GM23338 (cell line): ENCODE measurements around the gene TTC33.

ENCODE experiments used
- TF ChIP-seq, protein P1 (sequence below): IDR thresholded peaks from one replicate; pipeline ENCODE4 v1.6.1; 2018; ENCODE audit warnings: antibody characterized with exemption; ENCODE audit not compliant: unreplicated experiment
- TF ChIP-seq, protein P2 (sequence below), 2 experiments: fragments of 200-600 bp in 1 of 2; sonication (generic) in 1 of 2; conservative IDR thresholded peaks; 2 replicates each; pipeline versions ENCODE4 v1.5.1 to v1.6.1; 2016 to 2017; ENCODE audit warnings: antibody characterized with exemption in 2 of 2, low read depth in 2 of 2, mild to moderate bottlenecking in 2 of 2, moderate library complexity in 1 of 2

DNA sequence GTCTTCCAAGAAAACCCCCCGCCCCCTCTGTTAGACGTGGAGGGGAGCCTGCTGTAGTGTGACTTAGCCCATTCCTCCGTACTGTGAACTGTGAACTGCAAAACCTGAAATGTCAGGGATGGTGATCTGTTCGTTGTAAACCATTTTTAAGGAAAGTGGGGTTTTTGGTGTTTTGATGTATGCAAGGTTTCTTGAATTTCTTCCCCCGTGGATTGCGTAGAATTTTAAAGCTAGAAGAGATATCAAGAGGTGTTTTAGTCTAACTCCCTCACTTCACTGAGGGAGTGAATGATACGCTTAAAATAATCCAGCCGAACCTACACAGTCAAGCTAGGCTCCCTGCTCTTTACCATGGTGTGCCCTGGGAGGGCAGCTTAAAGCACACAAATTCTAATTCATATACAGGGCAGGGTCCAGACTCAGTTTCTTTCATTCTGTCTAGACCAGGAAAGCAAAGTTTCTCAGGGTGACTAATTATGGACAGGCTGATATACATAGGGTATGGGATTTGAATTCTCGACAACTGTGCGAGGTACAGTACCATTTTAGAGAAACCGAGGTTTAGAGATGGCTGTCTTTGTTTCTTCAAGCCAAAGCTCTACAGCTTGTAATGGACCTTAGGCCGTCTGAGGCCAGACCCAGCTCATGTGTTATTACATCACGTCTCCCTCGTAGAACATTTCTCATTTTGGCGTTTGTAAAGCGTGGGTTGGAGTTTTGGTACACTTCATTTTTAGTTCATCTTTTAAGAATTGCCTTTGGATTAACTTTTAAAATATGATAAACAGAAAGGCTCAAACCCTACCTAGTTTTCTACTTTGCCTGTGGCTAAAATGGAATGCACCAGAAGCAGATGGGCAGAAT lies 73.4 kb downstream of the TTC33 start:
- TF ChIP-seq, protein P1, sequence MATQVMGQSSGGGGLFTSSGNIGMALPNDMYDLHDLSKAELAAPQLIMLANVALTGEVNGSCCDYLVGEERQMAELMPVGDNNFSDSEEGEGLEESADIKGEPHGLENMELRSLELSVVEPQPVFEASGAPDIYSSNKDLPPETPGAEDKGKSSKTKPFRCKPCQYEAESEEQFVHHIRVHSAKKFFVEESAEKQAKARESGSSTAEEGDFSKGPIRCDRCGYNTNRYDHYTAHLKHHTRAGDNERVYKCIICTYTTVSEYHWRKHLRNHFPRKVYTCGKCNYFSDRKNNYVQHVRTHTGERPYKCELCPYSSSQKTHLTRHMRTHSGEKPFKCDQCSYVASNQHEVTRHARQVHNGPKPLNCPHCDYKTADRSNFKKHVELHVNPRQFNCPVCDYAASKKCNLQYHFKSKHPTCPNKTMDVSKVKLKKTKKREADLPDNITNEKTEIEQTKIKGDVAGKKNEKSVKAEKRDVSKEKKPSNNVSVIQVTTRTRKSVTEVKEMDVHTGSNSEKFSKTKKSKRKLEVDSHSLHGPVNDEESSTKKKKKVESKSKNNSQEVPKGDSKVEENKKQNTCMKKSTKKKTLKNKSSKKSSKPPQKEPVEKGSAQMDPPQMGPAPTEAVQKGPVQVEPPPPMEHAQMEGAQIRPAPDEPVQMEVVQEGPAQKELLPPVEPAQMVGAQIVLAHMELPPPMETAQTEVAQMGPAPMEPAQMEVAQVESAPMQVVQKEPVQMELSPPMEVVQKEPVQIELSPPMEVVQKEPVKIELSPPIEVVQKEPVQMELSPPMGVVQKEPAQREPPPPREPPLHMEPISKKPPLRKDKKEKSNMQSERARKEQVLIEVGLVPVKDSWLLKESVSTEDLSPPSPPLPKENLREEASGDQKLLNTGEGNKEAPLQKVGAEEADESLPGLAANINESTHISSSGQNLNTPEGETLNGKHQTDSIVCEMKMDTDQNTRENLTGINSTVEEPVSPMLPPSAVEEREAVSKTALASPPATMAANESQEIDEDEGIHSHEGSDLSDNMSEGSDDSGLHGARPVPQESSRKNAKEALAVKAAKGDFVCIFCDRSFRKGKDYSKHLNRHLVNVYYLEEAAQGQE = no peak
- TF ChIP-seq, protein P2, sequence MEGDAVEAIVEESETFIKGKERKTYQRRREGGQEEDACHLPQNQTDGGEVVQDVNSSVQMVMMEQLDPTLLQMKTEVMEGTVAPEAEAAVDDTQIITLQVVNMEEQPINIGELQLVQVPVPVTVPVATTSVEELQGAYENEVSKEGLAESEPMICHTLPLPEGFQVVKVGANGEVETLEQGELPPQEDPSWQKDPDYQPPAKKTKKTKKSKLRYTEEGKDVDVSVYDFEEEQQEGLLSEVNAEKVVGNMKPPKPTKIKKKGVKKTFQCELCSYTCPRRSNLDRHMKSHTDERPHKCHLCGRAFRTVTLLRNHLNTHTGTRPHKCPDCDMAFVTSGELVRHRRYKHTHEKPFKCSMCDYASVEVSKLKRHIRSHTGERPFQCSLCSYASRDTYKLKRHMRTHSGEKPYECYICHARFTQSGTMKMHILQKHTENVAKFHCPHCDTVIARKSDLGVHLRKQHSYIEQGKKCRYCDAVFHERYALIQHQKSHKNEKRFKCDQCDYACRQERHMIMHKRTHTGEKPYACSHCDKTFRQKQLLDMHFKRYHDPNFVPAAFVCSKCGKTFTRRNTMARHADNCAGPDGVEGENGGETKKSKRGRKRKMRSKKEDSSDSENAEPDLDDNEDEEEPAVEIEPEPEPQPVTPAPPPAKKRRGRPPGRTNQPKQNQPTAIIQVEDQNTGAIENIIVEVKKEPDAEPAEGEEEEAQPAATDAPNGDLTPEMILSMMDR (conservative IDR thresholded peaks at IDR 0.05; ENCODE audit: low read depth in 2 of 2) = no peak
